ENCODE results near the gene RNF14.

RNF14 gene

DNA sequence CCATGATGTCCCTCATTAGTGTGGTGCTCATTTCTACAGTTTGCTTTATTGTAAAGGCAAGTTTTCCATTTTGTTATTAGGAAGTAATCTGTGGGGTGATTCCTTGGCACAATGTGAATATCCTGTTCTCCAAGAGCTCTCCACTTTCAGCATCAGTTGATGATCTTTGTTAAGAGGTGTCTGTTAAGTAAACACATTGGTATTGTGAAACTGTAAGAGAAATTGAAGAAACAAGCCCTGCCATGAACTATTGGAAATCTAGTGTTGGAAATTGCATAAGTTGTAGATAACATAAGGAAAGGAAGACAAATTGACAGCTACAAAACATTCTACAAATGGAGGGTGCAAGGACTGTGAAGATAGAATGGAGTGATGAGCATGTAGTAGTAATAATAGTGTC is 17.2 kb downstream of the RNF14 start:
- DNase-seq, result no peak

DNA sequence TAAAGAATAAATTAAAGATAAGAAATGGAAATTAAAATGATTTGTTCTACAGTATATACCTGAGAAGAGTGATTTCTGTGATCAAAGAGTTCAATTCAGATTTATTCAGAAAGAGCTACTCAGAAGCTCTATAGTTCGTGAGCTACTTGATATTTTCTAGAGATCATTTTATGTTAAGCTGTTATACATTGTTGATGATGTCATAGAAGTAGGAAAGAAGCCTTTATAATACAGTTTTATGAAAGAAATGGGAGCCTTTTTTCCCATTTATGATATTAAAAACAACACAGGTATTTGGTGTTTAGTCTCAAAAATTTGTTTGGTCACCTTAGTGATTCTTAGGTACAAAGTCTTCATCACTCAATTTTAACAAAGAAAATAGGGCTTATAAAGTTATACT is 20.8 kb downstream of the RNF14 start:
- DNase-seq, result no peak

DNA sequence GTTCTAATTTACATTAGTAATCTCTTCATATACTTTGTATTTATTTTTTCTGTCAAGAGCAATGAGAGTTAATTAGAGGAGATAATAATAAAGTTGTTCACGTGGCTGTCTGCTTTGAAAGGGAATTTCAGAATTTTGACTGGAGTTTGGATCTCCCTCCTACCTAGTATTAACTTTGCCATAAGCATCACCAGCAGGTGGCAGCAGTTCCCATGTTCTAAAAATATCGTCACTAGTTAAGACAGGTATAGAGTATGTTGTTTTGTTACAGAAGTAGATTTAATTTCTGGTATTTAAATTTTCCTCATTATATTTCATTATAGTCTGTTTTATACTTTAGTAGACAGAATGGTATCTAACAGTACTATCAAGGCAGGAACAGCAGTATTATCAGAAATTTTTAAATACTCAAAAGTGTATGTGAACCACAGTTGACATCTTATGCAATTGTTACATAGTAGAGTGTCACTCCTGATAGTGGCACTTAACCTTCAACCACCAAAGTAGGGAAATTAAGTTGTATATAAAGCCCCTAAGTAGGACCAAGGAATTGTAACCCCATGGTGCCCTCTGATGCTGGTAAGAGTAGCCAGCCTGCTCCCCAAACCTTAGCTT is 23.6 kb downstream of the RNF14 start:
- peak; percentile 80 for DNase-seq

DNA sequence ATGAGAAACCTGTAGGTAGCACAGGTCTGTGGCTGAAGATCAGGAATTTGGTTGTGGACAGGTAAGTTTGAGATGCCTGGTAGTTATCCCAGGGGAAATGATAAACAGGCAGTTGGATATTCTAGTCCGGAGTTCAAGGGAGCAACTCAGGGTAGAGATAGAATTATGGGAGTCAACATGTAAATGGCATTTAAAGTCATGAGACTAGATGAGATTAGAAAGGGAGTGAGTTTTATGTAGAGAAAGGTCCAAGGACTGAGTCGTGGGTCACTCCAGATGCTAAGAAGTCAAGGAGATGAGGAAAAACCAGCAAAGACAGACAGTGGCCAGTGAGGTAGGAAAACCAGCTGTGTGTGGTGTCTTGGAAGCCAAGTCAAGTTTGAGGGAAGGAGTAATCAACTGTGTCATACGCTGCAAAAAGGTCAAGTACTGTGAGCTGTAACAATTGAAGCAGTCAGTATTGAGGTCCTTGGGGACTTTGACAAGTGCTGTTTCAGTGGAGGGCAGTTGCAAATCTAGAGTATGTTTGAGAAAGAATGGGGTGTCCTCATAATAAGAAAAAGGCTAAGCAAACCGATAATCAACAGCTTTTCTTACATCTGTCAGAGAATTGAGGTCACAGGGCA is 25.7 kb downstream of the RNF14 start:
- no peak for DNase-seq

DNA sequence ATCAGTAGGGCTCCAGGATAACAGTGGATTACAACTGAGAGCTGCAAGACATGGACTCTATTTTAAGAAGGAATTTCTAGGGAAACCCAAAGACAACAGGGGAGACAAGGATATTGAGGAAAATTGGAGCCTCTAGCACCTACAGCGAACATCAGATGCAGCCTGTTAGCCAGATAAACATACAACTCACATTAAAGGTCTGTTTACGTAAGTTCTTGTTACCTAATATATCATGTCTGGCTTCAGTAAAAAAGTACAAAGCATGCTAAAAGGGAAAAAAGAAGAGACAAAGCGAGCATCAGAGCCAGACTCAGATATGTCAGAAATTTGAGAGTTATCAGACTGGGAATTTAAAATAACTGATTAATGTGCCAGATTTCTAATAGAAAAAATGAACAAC is 26.8 kb downstream of the RNF14 start:
- no peak for DNase-seq

DNA sequence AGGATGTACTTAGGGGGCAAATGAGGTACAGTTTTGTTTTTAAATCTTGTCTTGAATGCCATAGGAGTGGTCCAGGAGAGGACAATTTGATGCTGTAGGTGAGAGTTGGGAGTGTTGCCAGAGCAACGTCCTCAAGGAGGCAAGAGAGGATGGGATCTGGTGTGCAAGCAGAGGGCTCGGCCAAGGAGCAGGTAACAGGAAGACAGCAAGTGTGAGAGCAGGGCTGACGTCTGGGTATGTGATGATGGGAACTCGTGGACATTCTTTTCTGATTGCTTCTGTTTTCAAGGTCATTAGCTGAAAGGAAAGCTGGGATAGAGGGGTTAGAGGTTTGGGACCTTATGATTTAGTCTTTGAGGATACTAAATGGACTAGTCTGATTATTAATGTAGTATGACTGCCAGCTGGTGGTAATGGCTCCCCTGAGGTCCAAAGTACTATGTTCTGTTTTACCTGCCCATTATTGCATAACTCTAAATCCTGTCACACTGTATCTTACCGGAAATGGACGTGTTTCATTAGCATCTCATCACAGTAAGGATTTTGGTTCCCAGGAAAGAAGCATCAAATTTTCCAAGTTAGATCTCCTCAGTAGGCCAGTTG is 28.6 kb downstream of the RNF14 start:
- no peak for DNase-seq

DNA sequence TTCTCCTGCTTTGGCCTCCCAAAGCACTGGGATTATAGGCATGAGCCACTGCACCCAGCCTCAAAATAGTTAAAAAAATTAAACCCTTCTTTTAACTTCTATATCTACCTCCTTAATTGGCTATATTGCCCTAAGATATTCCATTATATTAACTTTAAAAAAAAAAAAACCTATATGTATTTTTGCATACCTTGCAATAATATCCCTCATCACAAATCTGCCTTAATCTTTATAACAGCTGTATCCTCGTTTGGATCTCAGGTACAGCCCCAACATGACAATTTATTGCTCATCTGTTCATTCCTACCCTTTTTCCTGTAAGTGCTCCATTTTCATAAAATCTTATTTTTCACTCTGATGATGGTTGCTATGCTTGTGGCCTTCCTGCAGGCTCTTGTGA is 31.3 kb downstream of the RNF14 start:
- DNase-seq, result no peak

DNA sequence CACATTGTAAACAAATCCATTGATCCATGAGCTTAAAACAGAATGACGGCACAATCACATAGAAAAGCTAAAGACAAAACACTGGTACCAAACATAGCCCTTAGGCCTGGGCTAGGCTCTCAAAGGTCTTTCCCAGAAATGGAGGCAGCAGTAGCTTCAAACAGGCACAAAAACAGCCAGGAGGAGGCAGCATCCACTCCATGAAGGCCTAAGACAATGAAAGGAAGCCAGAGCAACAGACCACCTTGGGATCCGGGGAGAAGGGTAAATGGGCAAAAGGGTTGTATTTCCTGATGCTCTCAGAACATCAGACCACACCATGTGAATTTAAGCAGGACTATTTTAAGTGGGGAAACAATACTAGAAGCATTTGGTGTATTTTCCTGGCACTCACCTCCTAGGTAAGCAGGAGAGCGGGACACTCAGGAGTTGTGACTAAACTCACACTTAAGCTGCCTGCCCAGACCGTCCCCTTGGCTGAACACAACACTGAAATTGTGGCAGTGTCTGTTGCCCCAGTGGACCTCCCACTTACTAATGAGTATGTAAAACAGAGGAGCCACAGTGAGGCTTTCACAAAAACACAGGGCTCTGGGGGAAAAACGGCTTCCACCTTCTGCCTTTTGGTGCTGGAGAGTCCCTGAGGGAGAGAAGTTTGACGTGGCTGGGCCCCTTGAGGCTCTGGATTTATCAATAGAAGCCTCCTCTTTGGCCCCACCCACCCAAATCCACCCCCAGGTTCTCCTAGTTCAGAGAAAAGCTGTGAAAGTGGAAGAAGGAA is 32.0 kb downstream of the RNF14 start:
- DNase-seq, result peak; percentile 11

DNA sequence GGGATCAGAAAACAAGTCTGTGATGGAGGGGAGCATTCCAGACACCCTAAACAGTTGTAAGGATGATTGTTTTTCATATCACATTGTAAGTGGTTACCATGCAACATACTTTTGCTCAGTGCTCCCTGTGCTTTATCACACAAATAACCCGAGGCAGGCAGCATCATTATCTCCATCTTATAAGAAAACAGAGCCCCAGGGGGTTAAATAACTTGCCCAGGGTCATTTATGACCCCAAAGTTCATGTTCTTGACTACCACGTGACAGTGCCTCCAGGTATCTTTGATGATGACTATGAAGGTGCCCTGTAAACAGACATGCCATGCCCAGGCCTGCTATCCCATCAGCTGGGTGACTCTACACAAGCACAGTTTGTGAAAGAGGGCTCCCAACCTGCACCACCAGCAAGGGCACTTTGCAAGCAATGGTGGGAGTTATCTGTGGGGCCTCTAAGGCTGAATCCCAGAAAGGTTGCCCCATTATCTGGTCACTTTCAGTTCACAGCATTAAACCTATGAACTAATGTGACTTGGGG is 34.4 kb downstream of the RNF14 start:
- DNase-seq, result no peak

DNA sequence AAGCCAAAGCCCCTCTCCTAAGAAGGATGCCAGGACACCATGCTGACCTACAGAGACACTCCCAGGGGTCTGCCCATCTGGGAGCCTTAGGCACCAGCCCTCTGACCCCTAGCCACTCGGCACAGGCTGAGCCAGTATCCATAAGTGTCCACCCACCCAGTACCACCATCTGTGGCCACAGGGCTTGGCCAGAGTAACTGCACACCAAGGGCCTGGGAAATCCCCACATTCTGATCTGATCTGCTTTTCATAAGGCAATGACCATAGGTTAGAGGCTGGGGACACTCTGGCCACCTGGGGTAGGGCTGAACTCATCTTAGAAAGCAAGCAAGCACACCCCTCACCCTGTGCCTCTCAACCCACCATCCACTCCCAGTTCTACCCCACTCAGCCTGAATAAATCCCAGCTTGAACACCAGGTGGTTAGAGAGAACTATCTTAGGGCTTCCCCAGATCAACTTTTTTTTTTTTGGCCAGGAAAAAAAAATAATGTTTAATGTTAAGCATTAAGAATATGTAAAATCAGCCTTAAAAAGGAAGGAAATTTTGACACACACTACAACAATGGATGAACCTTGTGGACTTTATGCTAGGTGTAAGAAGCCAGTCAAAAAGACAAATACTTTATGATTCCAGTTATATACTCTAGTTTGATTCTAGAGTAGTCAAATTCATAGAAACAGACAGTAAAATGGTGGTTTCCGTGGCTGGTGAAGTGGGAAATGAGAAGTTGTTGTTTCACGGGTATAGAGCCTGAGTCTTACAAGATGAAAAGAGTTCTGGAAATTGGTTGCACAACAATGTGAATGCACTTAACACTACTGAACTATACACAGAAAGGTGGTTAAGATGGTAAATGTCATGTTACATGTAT is 37.7 kb downstream of the RNF14 start:
- DNase-seq, result peak; percentile 11

DNA sequence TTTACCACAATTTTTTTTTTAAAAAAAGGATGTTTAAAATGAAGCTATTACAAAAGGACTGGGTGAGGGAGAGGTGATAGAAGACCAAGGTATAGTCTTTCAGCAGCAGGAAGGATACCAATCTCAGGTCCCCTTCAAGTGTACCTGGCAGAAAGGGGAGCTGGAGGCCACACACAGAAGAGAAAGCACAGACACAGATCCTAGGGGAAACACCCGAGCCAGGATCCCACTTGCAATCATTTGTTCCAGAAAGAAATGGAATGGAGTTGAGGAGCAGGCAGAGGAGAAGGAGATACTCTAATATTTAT is 38.3 kb downstream of the RNF14 start:
- DNase-seq, result no peak

DNA sequence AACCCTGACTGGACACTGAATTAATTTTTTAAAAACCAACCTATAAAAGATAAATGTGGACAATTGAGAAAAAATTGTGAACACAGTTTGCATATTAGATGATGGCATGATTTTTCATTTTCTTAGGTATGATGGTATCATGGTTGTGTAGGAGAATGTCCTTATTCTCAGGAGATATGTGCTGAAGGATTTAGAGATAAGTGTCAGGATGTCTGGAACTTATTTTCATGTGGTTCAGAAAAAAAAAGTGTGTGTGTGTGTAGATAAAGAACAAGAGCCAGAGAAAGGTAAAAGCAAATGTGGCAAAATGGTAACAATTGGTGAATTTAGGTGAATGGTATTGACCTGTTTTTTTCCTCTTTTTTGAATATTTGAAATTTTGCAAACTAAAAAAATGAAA is 39.9 kb downstream of the RNF14 start:
- no peak for DNase-seq

DNA sequence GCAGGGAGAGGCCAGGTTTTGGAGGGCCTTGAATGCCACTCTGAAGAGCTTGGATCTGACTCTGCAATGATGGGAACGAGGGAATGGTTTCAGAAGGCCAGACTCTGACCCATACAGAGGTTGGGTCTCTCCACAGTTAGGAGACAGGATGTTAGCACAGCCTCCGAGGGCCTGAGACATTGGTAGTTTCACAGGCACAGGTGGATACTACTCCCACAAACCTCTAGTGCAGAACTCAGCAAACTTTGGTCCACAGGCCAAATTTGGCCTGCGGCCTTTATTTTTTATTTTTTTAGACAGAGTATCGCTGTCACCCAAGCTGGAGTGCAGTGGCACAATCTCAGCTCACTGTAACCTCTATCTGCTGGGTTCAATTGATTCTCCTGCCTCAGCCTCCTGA is 41.0 kb downstream of the RNF14 start:
- DNase-seq, result no peak

DNA sequence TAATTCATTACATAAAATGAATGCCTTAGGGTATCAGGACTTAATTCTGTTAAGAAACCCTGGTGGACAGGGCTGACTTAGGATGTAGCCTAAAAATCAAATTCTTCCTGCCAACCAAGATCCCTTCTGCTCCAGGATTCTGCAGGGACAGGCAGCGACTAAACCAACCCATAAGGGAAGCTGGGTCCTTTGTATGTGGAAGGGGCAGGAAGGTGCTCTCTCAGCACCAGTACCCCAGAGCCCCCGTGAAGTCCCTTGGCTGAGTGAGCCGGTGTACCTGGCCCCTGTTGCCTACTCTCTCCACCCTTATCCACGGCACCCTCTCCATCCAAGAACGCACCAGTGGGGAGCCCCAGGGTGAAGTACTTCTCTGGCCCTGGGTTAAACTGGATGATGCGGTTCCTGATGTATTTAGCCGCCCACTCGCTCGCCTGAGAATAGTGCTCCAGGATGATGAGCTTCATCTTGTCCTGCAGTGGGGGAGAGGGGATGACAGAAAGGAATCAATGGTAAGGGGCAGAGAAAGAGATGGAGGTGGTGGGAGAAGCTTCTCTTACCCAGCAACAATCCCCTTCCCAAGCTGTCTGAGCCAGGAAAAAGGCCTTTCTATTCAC is 42.8 kb downstream of the RNF14 start:
- DNase-seq, result no peak

DNA sequence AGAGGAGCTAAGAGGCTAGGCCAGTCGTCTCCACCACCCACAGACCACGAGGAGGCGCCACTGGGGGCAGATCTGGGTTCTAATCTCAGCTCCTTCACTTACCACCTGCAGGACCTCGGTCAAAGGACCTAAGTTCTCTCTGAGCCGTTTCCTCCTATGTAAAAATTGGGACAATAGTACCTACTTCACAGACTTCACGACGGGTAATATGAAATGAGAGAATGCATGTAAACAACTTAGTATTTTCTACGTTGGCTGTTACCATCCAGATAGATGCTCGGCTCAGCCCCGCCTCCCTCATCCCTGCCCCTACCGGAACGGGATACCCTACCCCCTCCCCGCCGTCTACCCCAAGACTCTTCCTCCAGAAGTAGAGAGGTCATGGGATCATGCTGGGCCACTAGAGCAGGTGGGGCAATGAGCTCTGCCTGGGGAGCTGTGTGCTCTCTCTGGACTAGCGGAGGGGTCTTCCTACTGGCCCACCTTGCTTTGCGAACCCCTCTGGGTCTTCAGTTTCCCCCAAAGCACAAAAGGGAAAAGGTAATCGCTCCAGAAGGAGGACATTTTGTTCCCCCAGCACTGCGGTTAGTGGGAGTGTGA is 43.4 kb downstream of the RNF14 start:
- DNase-seq, result peak; percentile 65

DNA sequence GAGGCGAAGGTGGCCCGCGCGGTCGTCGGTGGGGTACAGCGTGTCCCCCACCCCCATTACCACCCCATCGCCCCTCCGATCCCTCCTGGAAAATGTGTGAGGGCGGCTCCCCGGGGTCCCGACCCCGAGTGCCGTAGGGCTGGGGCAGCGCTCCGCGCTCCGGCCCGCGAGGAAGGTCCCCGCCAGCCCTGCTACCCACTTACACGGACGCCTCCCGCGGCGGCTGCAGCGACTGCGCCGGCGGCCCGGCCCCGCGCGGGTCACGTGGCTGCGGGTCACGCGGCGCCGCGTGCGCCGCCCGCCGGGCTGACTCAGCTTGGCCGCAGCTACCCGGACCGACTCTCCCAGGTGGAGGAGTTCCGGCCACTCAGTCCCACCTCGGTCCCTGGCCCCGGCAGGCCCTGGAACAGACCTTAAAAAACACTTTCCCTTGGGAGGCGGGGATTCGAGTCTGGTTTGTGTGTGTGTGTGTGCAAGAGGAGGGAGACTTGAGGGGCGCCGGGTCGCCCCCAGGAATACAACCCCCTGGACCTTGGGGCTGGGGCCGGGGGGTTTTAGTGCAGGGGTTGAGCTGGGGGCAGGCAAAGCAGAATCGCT is 44.0 kb downstream of the RNF14 start, which contains the start of gene GNPDA1:
Gene GNPDA1, minus strand, starts transcription at position 236 of the 597 bp plus-strand sequence. CDS start 992 bp downstream, outside the sequence.
- DNase-seq, result peak; percentile 83

DNA sequence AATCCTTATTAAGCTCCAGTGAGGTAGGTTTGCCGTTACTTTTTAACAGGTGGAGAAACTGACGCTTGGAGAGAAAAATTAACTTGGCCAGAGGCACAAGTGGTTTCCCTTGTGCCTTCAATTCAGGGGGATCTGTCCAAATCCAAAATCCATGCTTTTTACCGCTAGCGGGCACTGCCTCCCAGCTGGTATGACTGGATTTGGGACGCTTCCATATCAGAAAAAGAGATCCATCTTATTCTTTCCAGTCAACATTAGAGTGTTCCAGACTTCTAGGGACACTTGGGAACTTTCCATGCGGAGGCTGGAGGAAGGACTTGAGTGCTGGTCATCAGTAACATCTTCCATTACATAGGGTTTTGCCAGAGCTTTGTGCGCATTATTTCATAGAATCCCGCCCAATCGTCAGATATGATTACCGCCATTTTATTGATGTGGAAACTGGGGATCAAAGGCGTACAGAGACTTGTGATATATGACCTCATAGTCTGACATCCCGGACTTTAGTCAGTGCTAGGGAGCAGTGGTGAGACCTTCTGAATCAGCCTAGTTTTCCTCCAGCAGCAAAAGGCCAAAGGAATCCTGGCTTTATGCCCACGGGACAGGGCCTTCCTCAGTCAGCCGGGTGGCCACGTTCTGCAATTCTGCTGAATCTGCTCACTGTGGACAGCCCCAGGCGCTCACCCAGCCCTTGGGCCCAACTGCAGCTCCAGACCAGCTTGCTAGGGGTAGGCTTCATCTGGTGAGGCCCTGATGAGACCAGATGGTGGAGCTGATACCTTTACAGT is 45.0 kb downstream of the RNF14 start:
- DNase-seq, result no peak

DNA sequence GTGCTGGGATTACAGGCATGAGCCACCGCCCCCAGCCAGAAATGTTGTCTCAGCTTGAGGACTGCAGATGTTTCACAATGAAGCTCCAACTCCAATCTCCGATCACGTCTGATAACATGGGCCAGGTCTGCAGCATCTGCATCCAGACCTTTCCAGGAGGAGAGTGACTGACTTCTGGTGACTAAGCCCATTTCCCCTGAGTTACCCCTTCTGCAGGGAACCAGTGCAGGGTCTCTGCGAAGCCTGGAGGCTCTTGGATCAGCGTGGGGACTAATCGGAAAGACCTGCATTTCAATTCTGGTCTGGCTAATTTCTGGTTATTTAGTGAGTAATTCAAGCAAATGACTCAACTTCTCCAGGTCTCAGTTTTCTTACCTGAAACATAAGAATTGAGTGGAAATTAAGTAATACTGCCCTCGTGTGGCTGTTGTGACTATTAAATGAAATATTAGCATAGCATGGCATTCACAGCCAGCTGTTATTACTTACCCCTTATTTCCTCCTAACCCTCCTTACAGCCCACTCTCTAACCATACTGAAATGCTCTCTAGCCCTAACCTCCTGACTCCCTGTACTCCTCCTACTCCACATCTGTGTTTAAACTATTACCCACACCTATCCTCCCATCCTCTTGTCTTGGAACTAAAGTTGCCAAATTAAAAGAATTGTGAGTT is 46.1 kb downstream of the RNF14 start:
- peak; percentile 77 for DNase-seq

DNA sequence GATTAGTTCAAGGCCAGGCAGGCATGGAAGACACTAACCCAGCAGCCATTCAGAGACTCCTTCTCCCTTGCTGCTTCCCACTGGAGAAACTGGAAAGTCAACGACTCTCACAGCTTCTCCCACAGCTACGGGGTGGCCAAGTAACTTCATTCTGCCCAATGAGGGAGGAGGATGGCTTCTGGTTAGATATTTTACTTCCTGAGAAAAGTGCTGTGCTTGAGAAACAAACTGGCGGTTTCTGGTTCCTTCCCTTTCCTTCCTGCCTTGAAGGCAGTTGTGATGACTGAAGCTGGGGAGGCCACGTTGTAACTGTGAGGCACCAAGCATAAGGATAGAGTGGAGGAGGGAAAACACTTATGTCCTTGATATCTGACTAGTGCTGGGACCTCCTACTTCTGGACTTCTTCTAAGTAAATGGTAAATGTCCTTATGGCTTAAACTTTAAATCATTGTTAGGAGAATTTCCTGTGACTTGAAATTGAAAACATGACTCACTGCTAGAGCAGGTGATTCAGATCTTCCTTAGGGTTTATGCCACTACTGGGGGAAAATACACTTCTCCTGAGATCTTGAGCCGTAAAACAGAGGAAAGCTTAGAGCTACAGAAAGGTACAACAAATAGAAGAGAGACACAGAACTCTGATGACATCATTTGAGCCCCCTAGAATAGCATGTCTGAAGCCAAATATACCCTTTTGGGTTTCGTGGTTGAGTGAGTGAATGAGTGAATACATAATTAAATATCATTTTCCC is 47.1 kb downstream of the RNF14 start:
- DNase-seq, result peak; percentile 51

All from OCI-M1 (cell line).